Right lung (tissue), 5 donors: Measurements from ENCODE around the gene SCAF1. TPM values are rescaled to one million over a fixed set of nuclear protein-coding genes. Genes with fewer than 3 reads are reported as not detected.
A peak's percentile ranks its signal among the peaks of the same experiment; 100 is the strongest.
"Not testable (repeated sequence)": the region's sequence is repeated elsewhere in the genome, so short reads cannot be mapped to it uniquely, and the experiment has no call there.

ENCODE experiments used
- DNase-seq, 2 donors: peaks; one replicate each; pipeline ENCODE4 v3.0.0-alpha.2; 2013
- polyA plus RNA-seq, 5 donors: library from polyadenylated mRNA; unstranded; fragments of 120-200 nt; gene quantifications; one replicate each; pipeline versions ENCODE4 v1.2.1 to v1.2.3, GENCODE V29; 2013; ENCODE audit warnings: inconsistent platforms in 1 of 5, low replicate concordance in 1 of 5; ENCODE audit not compliant: insufficient read length in 5 of 5, insufficient read depth in 1 of 5

The SCAF1 gene
- polyA plus RNA-seq, 5 donors, result 18.4 to 45.0 (median 31.3) TPM

- DNase-seq, result no peak
These were observed 32.4 kb upstream of the SCAF1 start for GRCh38 chr19:49609499-49610092.

GRCh38 chr19:49613374-49613773 lies 28.6 kb upstream of the SCAF1 start:
- DNase-seq, result no peak

DNA sequence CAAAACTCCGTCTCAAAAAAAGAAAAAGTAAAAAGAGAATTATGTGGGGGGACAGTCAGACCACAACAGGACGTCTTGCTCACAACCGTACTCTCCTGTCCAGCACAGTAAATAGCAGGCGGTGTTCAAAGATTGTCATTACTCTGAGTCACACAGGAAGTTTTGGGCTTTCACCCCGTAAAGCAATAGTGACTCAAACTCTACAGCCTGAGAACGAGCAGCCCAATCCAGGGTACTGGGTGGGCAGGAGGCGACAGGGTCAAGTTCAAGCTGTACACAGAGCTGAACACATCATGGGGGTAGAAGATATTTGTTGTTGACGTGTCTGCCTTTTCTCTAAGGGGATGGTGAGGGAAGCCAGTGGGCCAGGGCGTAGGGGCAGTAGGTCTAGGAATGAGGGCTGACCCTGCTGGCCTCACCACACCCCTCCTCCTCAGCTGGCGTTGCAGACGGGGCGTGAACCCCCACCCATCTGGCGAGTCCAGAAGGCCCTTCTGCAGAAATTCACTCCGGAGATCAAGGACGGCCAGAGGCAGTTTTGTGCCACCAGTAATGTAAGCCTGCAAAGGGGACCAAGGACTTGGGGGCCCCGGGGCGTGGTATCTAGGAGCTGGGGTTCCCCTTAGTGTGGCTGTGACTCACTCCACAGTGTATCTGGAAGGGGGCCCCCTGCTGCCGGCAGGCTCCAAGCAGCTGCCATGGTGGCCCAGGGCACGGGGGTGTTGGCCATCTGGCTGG lies 27.7 kb upstream of the SCAF1 start:
- no peak for DNase-seq

- DNase-seq, result no peak
These were observed 26.1 kb upstream of the SCAF1 start for GRCh38 chr19:49615861-49616260.

DNA sequence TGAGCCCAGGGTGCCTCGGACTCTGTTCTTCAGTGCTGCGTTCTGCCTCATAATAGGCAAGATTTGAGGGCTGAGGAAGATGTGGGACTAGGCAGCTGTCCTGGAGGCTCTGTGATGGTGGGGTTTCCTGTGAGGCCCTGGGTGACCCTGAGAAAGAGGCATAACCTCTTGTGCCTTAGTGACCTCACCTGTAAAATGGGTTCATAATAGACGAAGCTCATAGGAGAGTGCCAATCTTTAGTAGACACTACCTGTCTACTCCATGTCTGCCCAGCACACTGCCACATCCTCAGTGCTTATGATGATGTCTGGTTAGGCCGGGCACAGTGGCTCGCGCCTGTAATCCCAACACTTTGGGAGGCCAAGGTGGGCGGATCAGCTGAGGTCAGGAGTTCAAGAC lies 25.5 kb upstream of the SCAF1 start:
- DNase-seq, result no peak

DNA sequence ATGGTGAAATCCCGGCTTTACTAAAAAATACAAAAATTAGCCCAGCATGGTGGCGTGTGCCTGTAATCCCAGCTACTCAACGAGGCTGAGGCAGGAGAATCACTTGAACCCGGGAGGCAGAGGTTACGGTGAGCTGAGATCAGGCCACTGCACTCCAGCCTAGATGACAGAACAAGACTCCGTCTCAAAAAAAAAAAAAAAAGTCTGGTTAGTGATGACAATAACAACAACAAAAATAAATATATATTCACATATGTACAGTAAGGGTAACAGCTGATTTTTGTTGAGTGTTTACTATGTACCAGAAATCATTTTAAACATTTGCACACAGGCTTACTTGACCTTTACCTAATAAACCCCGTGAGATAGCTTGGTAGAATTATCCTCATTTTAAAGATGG lies 25.1 kb upstream of the SCAF1 start:
- no peak for DNase-seq

DNA sequence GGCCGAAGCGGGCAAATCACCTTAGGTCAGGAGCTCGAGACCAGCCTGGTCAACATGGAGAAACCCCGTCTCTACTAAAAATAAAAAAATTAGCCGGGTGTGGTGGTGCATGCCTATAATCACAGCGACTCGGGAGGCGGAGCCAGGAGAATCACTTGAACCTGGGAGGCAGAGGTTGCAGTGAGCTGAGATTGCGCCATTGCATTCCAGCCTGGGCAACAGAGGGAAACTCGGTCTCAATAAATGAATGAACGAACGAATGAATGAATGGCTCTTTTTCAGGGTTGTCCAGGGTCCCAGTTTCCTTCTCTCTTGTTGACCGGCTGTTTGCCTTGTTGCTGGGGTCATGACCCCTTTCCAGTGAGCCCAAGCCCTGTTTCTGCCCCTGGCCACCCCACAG lies 24.1 kb upstream of the SCAF1 start:
- DNase-seq, result not testable (repeated sequence)

- no peak for DNase-seq
These were observed 16.8 kb upstream of the SCAF1 start for GRCh38 chr19:49624967-49625910.

DNA sequence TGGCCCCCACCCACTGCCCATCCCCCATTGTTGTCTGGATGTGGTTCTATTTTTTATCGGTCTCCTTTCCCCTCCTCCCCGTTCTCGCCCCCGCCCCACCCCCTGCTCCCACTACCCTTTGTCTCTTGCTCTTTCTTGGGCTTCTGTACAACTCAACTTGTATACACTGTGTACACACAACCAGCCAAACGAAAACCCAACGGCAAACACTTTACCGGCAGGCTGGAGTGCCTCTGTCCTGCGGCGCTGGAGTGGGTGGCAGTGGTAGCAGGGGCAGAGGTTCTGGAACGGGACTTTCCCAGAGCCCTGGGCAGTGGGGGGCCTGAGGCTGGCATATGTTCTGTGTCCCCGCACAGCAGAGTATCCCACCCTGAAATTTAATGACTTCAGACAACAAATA lies 15.8 kb upstream of the SCAF1 start:
- no peak for DNase-seq

- DNase-seq, result no peak
These were observed 12.3 kb upstream of the SCAF1 start for GRCh38 chr19:49629659-49630058.

GRCh38 chr19:49631014-49631588 lies 10.9 kb upstream of the SCAF1 start:
- no peak for DNase-seq

DNA sequence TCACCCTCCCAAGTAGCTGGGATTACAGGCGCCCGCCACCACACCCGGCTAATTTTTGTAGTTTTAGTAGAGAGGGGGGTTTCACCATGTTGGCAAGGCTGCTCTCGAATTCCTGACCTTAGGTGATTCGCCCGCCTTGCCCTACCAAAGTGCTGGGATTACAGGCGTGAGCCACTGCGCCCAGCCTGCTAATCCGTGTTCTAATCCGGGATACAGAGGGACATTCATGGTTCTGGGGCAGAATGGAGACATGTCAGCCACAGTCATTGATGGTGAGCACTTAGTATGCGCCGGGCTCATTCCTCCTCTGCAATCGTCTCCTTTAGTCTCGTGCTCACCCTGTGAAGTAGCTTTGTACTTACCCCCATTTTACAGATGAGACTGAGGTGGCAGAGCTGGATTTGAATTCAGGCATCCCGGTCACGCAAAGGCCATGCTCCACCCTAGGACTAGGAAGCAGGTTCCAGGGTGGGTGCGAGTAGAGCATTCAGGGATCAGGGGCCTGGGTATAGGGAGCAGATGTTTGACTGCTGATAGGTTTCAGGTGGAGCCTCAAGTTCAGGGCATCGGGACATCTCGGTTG lies 10.3 kb upstream of the SCAF1 start:
- DNase-seq, result no peak

GRCh38 chr19:49632576-49632975 lies 9.4 kb upstream of the SCAF1 start:
- DNase-seq, result no peak

DNA sequence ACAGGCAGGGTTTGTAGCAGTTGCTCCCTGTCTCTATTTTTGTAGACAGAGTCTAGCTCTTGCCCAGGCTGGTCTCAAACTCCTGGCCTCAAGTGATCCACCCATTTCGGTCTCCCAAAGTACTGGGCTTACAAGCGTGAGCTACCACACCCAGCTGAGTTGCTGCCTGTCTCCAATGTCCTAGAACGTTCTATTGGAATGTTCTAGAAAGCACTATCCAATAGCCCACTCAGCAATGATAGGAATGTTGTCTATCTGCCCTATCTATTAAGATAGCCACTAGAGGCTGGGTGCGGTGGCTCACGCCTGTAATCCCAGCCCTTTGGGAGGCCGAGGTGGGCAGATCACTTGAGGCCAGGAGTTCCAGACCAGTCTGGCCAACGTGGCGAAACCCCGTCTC lies 8.7 kb upstream of the SCAF1 start:
- not testable (repeated sequence) for DNase-seq

DNA sequence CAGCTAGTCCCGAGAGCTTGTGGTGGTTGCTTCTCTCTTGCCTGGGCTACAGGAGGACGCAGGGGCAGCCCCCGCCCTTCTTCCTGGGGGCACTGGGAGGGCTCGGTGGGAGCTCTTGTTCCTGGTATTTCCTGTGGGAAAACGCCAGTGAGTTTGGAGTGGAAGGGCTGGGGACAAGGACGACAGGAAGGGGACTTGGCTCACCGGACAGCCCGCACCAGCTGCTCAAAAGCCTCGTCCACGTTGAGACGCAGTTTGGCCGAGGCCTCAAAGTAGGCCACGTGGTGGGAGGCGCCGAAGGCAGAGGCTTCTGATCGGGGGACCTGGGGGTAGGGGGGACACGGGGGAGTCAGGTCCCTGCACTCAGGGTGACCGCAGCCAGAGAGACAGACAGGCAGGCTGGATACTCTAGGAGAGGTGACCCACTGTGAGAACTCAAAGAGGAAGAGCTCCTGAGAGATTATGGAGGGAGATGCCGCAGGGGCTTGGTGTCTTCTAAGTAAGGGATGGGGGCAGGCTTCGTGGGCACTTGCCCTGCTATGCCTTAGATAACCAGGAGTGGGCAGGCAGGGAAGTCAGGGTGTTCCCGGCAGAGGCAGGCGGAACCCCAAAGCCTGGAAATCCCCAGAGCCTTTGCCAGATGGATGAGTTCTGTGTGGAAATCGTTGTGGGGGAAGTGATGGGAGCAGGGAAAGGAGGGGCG lies 6.3 kb upstream of the SCAF1 start:
- DNase-seq, result no peak

DNA sequence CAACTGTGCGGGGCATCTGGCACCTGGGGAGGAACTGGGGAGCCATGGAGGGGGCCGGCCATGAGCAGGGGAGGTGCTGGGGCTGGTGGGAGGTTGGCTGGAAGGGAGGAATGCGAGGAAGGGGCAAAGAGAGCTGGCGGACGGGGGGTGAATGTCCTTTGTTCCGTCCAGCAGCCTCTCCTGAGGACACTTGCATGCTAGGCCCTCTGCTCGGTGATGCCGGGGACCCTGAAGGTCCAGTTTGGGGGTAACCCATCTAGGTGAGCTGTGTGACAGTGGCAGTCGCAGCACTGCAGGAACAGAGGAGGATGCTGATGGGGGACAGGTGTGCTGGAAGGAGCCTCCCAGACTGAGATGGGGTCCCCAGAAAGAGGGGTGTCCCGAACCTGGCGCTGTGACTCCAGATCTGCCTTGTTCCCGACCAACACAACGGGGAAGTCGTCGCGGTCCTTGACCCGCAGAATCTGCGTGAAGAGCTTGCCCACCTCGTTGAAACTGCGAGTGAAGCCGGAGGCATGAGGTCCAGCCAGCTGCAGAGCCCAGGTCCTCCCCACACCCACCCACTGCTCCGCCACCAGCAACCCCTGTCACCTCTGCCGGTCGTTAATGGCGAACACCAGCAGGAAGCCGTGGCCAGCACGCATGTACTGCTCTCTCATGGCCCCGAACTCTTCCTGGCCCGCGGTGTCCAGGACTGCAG lies 5.6 kb upstream of the SCAF1 start:
- no peak for DNase-seq

GRCh38 chr19:49637821-49638738 lies 3.9 kb upstream of the SCAF1 start:
- DNase-seq, result no peak

DNA sequence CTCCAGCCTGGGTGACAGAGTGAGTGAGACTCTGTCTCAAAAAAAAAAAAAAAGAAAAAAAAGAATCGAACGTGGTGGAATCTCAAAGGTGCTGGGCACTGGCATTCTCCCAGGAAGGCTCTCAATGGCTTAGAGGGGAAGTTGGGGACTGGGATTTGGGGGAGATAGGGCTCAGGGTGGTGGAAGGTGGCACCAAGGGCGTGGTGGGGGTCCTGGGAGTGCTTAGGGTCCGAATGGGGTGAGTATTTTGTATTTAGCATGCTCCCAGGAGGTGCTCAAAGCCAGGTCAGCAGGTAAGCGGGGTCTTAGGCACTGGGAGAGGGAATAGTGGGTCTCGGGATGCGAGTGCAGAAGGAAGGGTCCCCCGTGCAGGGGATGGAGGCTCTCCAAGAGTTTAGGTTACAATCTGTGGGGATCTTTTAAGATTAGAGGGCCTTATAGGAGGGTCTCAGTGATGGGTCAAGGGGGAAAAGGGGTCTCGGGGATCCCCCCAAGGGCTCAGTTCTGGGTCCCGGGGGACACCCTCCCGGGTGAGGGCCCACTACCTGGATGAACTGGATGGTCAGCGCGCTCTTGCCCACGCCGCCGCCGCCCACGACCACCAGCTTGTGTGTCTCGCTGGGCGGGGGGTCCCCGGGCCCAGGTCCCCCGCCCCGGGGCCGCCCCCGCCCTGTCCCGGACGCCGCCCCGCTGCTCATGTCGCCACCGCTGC lies 2.5 kb upstream of the SCAF1 start:
- DNase-seq, result peak in 1 of 2 donors; percentile 24
